Measurements from ENCODE around the gene RTEL1.

Gene RTEL1

DNA sequence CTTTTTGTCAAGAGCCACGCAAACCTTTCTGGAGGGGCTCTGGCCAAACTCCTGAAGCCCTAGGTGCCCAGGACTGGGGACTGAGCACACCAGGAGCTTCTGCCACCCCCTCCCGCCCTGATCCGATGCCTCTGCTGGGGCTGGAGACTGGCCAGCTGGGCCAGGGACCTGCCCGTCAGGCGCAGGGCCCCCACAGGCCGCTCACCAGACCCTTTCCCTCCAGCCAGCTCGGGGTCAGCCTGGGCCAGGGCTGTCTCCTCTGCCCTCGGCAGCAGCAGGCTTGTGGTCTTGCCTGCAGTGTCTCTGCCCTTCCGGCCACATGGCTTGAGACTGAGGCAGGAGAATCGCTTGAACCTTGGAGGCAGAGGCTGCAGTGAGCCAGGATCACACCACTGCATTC is 14.6 kb downstream of the RTEL1 start:
- DNase-seq, result no peak

DNA sequence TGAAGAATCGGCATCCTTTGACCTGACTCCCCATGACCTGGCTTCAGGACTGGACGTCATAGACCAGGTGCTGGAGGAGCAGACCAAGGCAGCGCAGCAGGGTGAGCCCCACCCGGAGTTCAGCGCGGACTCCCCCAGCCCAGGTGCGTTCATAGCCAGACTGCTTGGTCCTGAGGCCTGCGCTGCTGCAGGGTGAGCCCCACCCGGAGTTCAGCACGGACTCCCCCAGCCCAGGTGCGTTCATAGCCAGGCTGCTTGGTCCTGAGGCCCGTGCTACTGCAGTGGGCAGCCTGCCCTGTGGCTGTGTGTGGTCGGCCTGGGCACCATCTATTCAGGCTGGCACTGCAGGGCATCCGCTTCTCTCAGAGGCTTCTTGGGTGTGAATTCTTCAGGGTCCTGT is 15.8 kb downstream of the RTEL1 start:
- no peak for DNase-seq

DNA sequence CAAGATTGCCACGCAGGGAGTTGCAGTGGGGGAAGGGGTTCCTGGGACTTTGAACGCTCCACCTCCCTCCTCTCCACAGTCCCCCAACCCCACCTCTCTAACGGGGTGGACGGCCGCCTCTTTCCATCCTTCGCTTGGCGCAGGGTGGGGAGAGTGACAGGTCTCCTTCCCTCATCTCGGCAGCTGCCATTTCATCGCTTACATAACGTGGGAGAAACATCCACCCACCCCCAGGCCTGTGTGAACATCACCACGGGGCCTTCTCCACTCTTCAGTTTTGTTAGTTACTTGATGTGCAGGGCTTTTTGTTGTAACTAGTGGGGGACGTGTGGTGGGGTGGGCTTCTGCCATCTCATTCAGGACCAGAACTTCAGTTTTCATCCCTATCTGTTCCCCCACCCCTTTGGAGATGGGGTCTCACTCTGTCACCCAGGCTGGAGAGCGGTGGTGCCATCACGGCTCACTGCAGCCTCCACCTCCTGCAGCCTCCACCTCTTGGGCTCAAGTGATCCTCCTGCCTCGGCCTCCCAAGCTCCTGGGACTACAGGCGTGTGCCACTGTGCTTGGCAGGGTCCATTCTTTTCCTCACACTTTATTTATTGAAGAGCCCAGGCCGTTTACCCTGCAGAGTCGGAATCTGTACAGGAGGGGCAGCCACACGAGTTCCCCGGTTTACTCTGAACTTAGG is 17.7 kb downstream of the RTEL1 start:
- DNase-seq, result no peak

DNA sequence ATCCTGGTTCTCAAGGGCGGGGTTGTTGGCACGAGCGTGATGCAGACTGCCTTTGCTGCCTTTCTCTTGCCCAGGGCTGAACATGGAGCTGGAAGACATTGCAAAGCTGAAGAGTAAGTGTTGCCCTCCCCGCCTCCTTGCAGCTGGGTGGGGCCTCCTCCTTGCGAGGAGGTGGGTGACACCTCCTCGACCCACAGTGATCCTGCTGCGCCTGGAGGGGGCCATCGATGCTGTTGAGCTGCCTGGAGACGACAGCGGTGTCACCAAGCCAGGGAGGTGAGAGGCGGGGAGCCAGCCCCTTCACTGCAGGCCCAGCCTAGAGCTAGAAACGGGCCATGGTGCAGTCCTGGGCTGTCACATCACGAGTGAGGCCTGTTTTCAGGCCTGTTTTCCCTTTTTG is 20.0 kb downstream of the RTEL1 start:
- no peak for DNase-seq

DNA sequence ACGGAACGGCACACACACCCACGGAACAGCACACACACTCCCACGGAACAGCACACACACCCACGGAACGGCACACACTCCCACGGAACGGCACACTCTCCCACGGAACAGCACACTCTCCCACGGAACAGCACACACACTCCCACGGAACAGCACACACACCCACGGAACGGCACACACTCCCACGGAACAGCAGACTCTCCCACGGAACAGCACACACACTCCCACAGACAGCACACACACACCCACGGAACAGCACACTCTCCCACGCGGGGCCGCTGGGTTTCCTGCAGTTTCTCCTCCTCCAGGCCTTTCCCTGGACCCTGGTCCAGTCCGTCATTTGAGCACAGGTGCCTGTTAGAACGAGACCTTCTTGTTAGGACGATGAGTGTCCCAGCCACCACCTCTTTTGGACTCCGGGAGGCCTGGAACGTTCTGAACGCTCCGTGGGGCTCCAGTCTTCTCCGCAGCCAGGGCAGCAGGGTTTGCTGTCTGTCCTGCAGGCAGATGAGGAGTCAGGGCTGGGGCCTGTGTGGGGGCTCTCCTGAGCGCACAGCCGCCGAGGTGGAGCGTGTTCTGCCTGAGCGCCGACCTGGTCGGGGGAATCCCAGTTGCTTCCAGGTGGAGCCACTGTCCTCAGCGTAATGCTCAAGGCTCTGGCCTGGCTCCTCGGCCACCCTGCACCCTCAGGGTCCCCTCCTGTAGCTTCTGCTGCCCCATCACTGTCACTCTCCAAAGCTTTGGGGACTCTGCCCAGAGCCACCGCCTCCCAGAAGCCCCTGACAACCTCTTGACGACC is 20.8 kb downstream of the RTEL1 start:
- no peak for DNase-seq

DNA sequence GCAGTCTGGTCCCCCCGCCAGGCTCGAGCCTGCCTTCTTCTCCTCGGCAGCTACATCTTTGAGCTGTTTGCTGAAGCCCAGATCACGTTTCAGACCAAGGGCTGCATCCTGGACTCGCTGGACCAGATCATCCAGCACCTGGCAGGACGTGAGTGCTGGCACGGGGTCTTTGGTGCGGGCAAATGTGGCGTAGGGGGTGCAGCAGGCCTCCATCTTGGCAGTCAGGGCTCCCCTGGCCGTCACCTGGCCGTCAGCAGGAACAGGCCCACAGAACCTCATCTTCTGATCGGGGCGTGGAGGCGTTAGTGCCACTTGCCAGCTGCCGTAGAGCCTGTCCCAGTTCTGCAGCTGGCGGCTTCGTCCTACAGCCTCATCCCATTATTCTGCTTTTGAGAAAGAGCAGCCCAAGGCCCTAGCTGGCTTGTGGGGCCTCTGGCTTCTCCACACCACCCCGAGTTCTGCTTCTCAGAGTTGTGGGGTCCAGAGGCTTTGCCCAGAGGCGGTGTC is 21.7 kb downstream of the RTEL1 start:
- DNase-seq, result no peak

DNA sequence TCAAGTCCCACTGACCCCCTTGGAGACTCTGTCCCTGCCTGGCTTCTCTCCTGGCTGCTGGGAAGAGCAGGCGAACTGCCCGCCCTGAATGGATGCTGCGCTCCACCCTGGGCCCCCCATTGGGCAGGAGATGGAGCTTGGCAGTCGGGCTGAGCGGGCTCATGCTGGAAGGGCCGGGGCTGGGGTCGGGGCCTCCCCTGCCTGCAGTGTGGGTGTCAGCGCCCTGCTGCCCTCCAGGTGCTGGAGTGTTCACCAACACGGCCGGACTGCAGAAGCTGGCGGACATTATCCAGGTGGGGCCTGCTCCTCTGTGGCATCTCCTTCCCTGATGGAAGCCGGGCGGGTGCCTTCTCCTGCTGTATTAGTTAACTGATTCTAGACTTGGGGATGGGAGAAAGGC is 22.3 kb downstream of the RTEL1 start:
- DNase-seq, result no peak

DNA sequence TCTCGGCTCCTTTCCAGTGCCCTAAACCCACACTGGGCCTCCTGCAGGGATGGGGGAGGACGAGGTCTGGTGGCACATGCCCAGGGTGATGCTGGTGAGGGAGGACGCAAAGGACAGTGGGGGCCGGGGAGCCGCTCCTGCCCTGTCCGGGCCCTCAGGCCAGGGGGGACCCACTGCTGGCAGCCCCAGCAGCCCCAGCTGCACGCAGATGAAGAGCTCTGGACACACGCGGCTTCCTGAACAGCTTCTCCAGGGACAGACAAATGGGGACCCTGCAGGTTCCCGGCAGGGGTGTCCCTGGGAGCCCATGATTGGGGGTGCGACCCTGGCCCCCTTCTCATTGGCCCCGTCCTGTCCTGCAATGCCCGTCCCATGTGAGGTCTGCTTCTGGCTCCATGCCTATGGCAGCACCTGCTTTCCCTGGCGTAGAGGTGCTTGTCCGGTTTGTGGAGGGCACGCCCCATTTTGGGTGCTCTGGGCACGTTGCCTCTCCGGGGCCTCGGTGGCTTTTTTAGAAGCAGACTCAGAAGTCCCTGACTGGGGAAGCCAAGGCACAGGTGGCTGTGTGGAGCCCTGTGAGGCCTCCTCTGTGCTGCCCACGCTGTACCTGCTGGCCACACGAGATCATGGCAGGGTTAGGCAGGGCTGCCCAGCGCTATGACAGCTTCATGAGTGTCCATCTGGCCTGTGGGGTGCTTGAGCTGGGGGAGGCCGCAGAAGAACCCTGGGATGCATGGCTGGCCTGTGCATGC is 22.9 kb downstream of the RTEL1 start:
- no peak for DNase-seq

DNA sequence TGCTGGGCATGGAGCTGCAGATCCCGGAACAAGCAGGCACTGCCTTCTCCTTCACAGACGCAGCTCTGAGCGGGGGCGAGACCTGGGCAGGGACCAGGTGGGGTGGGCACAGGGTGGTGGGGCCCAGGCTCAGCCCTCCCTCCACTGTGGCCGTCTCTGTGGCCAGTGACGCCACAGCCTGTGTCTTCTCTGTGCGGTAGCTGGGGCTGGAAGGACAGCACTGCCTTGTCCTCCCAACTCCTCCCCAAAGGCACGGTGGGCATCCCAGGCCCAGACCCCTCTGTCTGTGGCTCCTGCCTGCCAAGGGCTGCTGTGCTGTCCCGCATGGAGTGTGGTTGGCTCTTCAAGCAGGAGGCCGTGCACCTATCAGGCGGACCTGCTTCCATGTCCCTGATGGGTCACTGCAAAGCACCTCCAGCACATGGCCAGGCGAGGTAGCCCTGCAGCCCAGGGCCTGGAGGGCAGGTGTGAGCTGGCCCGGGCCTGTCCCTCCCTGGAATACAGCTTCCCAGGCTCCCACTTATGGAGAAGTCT is 23.6 kb downstream of the RTEL1 start:
- no peak for DNase-seq

DNA sequence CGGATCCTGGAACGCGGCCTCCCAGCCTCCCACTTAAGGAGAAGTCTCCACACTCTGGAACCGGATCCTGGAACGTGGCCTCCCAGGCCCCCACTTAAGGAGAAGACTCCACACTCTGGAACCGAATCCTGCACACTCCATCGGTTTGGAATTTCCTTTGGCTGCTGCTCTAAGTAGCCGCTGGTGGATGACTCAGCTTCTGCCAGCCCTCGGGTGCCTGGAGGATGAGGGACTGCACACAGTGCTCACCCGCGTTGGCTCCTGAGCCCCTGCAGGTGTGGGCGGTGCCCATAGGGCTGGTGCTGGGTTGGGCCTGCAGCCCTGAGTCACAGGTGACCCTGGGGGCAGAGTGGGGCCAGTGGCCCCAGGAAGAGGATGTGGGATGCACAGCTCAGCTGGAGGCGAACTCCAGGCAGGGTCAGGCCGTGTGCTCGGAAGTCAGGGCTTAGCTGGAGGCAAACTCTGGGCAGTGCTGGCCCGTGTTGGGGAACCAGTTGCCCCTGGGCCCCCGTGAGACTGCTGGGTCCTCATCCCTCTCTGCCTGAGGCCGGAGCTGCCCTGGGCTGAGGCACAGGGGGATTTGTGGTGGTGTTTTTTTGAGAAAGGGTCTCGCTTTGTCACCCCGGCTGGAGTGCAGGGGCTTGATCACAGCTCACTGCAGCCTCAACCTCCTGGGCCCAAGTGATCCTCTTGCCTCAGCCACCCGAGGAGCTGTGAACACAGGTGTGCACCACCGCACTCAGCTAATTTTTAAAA is 24.4 kb downstream of the RTEL1 start:
- DNase-seq, result no peak

DNA sequence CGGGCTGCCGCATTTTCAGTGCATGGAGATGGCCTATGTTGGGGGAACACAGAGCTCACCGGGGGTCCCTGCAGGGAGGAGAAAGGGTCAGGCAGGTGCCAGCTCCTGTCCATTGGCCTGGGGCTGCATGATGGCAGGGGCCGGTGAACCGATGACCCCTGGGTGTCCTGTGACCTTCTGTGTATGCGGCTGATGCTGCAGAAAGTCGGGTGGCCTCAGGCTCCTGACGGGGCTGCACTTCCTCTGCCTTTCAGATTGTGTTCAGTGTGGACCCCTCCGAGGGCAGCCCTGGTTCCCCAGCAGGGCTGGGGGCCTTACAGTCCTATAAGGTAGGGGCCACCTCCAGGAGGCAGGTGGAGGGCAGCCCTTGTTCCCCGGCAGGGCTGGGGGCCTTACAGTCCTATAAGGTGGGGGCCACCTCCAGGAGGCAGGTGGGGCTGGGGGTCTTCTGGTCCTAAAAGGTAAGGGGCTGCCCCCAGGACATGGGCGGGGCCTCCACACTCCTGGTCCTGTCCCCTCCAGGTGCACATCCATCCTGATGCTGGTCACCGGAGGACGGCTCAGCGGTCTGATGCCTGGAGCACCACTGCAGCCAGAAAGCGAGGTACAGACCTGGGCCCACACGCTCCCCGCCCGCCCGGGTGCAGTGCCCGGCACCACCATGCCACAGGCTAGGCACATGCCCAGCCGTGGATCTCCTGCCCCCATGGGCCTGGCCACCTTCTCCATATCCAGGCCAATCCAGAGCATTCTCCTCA is 27.3 kb downstream of the RTEL1 start:
- DNase-seq, result no peak

DNA sequence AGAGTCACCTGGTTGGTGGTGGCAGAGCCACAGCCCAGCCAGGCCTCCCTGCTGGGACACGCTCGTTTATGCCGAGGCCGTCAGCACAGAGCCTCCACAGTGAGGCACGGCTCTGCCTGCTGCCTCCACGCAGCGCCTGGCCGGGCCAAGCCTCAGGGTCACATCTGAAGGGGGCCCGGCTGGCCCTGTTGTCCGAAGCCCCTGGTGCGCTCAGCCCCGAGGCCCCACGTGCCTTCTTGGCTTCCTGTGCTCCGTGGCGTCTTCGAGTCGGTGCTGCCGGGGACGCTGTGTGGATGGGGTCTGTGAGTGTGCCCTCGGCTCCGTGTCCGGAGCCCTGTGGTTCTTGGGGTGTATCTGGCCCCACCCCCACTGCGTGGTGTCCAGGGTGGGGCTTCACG is 28.0 kb downstream of the RTEL1 start:
- no peak for DNase-seq

DNA sequence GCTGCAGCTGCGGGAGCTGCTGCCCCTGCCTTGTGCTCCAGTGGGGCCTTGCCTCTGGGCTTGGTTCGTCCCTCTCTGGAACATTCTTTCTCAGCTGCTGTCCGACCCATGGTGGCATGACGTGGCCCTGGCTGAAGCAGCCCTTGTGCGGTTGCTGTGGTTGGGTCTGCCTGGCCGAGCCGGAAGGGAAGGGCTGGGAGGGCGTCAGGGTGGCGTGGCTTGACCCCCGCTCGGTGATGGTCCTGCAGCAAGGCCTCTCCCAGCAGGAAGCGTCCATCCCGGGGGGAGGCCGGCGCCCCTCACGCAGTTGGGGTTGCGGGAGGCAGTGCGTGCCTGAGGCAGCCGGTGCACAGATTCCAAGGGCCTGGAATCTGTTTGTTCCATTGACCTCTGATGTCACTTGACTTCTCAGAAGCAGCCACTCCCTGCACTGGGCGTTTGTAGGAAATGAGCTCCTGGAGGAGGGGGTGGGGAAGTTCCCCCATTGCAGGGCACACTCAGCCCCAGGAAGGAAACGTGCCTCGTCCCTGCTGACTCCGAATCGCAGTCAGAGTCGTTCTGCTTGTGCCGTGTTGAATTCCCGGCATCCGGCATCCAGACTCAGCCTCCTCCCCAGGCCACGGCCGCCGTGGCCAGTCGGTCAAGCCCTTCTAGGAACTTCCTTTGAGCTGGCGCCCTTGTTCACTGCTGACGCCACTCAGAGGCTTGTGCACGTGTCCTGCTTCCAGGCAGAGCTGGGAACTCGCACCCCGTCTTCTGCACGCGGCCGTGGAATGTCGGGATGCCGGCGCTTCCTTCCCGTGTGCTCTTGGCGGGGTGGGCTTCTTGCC is 28.6 kb downstream of the RTEL1 start:
- no peak for DNase-seq

DNA sequence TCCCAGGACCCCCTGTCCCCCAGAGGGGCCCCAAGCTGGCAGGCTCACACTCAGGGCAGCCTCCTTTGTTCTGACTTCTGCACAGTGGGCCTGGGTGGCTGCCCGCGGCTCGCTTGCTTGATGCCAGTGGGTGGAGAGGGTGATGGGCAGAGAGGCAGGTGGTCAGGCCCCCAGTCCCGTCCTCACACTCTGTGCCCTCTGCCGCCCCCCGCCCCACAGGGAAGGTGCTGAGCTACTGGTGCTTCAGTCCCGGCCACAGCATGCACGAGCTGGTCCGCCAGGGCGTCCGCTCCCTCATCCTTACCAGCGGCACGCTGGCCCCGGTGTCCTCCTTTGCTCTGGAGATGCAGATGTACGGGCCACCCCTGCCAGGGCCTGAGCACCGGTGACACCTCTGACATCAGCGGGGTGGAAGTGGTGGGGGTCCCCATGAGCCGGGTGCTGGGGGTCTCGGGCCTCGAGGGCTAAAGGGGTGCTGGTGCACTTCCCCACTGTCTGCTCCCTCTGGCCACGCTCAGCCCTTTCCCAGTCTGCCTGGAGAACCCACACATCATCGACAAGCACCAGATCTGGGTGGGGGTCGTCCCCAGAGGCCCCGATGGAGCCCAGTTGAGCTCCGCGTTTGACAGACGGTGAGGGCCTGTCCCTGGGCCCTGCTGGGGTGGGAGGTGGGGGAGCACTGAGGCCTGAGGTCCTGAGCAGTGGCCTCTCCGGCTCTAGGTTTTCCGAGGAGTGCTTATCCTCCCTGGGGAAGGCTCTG is 29.5 kb downstream of the RTEL1 start:
- no peak for DNase-seq

DNA sequence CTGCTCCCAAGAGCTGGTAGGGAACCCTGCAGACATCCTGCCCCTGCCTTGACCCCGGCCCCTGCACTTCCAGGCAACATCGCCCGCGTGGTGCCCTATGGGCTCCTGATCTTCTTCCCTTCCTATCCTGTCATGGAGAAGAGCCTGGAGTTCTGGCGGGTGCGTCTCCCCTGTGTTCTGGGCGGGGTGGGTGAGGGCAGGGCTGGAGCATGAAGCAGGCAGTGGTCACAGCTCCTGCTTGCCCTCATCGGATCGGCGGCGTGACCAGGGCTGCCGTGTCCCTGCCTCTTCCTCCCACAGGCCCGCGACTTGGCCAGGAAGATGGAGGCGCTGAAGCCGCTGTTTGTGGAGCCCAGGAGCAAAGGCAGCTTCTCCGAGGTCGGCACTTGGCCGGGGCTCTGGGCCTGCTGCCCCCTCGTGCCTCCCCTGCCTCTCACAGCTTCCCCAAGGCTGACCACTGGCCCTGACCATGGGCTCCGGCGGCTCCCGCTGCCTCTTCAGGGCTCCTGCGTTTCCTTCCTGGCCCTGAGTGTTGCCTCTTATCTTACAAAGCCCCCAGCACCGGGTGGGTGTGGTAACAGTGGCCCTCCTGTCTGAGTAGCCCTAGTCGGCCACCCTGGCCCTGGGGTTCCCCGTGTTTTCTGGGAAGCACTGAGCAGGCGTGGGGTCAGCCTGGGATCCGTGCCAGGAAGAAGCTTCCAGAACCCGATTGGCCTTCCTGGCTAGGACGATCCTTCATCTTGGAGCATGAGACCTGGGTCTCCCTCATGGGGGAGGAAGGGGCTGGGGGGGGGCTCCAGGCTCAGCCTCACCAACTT is 30.3 kb downstream of the RTEL1 start:
- DNase-seq, result no peak

DNA sequence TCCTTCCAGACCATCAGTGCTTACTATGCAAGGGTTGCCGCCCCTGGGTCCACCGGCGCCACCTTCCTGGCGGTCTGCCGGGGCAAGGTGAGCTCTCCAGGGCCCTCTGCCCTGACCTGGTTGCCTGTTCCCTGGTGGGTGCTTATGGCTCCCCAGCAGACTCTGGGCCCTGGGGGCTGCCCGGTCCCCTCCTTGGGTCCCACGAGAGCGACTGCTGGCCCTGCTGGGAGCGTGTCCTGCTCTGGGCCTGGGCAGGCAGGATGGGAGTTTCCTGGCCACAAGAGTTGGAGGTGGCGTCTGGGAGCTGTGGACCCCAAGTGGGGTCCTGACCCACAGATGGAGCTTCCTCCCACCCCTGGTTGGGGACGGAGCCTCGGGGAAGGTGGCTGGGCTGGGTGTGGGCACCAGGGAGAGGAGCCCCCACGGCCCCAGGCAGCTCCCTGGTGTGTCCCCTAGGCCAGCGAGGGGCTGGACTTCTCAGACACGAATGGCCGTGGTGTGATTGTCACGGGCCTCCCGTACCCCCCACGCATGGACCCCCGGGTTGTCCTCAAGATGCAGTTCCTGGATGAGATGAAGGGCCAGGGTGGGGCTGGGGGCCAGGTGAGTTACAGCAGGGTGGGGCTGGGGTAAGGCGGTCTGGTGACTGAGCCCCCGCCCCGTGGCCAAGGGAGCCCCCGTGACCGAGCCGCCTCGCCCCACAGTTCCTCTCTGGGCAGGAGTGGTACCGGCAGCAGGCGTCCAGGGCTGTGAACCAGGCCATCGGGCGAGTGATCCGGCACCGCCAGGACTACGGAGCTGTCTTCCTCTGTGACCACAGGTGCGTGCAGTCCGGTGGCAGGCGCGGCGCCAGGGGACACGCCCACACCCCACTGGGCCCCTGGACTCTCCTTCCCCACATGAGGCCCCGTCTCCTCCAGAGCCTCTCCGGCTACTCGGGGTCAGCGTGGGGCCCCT is 31.2 kb downstream of the RTEL1 start:
- DNase-seq, result no peak

DNA sequence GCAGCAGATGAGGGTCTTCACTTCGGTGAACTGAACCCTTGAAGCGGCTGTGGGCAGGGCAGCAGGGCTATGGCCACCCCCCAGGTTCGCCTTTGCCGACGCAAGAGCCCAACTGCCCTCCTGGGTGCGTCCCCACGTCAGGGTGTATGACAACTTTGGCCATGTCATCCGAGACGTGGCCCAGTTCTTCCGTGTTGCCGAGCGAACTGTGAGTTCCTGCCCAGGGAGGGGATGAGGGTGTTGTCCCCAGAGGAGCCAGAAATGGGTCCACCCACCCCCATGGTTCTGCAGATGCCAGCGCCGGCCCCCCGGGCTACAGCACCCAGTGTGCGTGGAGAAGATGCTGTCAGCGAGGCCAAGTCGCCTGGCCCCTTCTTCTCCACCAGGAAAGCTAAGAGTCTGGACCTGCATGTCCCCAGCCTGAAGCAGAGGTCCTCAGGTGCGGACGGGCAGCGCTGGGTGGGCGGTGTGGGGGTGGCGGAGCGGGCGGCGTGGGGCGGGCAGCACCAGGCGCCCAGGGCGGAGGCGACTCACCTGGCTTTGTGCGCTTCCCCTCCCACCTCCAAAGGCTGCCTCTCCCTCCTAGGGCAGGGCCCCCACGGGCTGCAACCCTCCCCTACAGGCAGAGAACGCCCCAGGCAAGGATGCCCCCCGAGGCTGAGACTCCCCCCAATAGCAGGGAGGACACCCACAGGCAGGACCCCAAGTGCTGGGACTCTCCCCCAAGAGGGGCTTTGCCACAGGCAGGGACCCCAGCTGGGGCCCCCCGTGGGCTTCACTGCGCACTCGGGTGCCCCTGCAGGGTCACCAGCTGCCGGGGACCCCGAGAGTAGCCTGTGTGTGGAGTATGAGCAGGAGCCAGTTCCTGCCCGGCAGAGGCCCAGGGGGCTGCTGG is 32.1 kb downstream of the RTEL1 start:
- no peak for DNase-seq
